GM23338 (cell line): ENCODE measurements around the gene ZNF69.

Source experiments
- CREB1 ChIP-seq: fragments of 250-450 bp; sonication (Bioruptor Pico); IDR thresholded peaks from 2 replicates; pipeline ENCODE4 v1.5.0; 2020; ENCODE audit warnings: low read depth, mild to moderate bottlenecking, moderate library complexity
- ETS1 ChIP-seq: IDR thresholded peaks from 2 replicates; pipeline ENCODE4 v1.6.1; 2016; ENCODE audit warnings: antibody characterized with exemption
- EZH2 ChIP-seq: fragments of 200-600 bp; sonication (generic); IDR thresholded peaks from one replicate; pipeline ENCODE4 v1.8.0; 2017; ENCODE audit warnings: antibody characterized with exemption, mild to moderate bottlenecking, low read depth; ENCODE audit not compliant: unreplicated experiment
- EZH2phosphoT487 ChIP-seq: fragments of 200-600 bp; sonication (generic); IDR thresholded peaks from one replicate; pipeline ENCODE4 v1.8.1; 2018; ENCODE audit warnings: antibody characterized with exemption; ENCODE audit not compliant: unreplicated experiment
- JUNB ChIP-seq: IDR thresholded peaks from one replicate; pipeline ENCODE4 v1.6.1; 2016; ENCODE audit warnings: antibody characterized with exemption; ENCODE audit not compliant: unreplicated experiment
- NANOG ChIP-seq: IDR thresholded peaks from 2 replicates; pipeline ENCODE4 v1.6.1; 2016; ENCODE audit warnings: antibody characterized with exemption, borderline replicate concordance
- POLR2AphosphoS5 ChIP-seq: IDR thresholded peaks from 2 replicates; pipeline ENCODE4 v1.6.1; 2016; ENCODE audit warnings: antibody characterized with exemption, low read depth
- REST ChIP-seq: IDR thresholded peaks from one replicate; pipeline ENCODE4 v1.6.1; 2018; ENCODE audit warnings: antibody characterized with exemption; ENCODE audit not compliant: unreplicated experiment
- STAT1 ChIP-seq: IDR thresholded peaks from one replicate; pipeline ENCODE4 v1.6.1; 2016; ENCODE audit warnings: antibody characterized with exemption; ENCODE audit not compliant: unreplicated experiment
- ZNF114 ChIP-seq: fragments of 250-450 bp; sonication (Bioruptor Pico); IDR thresholded peaks from 2 replicates; pipeline ENCODE4 v1.5.0; 2020; ENCODE audit warnings: mild to moderate bottlenecking, moderate library complexity
- ZNF331 ChIP-seq: fragments of 250-450 bp; sonication (Bioruptor Pico); IDR thresholded peaks from 2 replicates; pipeline ENCODE4 v1.5.0; 2020; ENCODE audit warnings: low read depth, mild to moderate bottlenecking, moderate library complexity
- ZNF462 ChIP-seq: fragments of 250-450 bp; sonication (Bioruptor Pico); IDR thresholded peaks from 2 replicates; pipeline ENCODE4 v1.5.0; 2020; ENCODE audit warnings: mild to moderate bottlenecking, moderate library complexity
- TF ChIP-seq, protein P1 (sequence below), 2 experiments: fragments of 200-600 bp in 1 of 2; sonication (generic) in 1 of 2; conservative IDR thresholded peaks; 2 replicates each; pipeline versions ENCODE4 v1.5.1 to v1.6.1; 2016 to 2017; ENCODE audit warnings: antibody characterized with exemption in 2 of 2, low read depth in 2 of 2, mild to moderate bottlenecking in 2 of 2, moderate library complexity in 1 of 2

DNA sequence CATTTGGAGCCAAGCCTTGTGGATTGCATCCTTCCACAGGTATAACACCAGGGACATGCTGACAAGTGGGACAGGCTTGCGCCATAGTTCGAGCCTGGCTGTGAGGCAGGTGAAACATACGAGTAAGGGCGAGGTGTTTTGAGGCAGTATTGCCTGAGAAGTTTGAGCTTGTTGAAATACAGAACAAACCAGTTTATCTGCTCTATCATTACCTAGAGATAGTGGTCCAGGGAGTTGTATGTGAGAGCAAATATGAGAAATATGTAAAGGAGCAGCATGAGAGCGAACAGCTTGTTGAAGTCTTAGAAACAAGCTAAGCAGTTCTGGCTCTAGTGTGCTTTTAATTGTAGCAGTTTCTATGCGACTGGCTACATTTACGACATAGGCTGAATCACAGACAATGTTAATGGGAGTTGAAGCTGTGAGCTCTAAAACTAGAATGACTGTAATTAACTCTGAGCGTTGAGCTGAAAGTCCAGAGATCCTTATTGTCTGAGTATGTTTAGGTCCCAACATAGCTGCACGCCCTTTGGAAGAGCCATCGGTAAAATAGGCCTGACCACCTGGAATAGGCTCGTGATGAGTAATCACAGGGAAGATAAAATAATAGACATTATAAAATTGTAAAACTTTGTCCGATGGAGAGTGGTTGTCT lies 30.9 kb upstream of the ZNF69 start:
- TF ChIP-seq REST = no peak
- no peak for TF ChIP-seq EZH2
- TF ChIP-seq, protein P1, sequence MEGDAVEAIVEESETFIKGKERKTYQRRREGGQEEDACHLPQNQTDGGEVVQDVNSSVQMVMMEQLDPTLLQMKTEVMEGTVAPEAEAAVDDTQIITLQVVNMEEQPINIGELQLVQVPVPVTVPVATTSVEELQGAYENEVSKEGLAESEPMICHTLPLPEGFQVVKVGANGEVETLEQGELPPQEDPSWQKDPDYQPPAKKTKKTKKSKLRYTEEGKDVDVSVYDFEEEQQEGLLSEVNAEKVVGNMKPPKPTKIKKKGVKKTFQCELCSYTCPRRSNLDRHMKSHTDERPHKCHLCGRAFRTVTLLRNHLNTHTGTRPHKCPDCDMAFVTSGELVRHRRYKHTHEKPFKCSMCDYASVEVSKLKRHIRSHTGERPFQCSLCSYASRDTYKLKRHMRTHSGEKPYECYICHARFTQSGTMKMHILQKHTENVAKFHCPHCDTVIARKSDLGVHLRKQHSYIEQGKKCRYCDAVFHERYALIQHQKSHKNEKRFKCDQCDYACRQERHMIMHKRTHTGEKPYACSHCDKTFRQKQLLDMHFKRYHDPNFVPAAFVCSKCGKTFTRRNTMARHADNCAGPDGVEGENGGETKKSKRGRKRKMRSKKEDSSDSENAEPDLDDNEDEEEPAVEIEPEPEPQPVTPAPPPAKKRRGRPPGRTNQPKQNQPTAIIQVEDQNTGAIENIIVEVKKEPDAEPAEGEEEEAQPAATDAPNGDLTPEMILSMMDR (conservative IDR thresholded peaks at IDR 0.05; ENCODE audit: low read depth in 2 of 2) = no peak
- no peak for TF ChIP-seq POLR2AphosphoS5
- TF ChIP-seq ZNF462 (CRISPR knock-in tag) = no peak
- no peak for TF ChIP-seq ZNF331 (CRISPR knock-in tag)
- no peak for TF ChIP-seq ETS1
- no peak for TF ChIP-seq JUNB
- no peak for TF ChIP-seq CREB1 (CRISPR knock-in tag)
- TF ChIP-seq EZH2phosphoT487 = no peak
- no peak for TF ChIP-seq STAT1
- no peak for TF ChIP-seq NANOG
- no peak for TF ChIP-seq ZNF114
